Forelimb muscle (tissue), 1 donor: ENCODE data around the gene TBL1X. TPM values are rescaled to one million over a fixed set of nuclear protein-coding genes. Genes with fewer than 3 reads are reported as not detected.

Experiments
- DNase-seq: peaks from one replicate; pipeline ENCODE4 v3.0.0-alpha.2; 2013; ENCODE audit warnings: low read depth
- polyA plus RNA-seq: library from polyadenylated mRNA; unstranded; fragments of 120-200 nt; gene quantifications from one replicate; pipeline ENCODE4 v1.2.1, GENCODE V29; 2013; ENCODE audit not compliant: insufficient read length

TBL1X gene
- polyA plus RNA-seq, 1 donor: 8.8 TPM

DNA sequence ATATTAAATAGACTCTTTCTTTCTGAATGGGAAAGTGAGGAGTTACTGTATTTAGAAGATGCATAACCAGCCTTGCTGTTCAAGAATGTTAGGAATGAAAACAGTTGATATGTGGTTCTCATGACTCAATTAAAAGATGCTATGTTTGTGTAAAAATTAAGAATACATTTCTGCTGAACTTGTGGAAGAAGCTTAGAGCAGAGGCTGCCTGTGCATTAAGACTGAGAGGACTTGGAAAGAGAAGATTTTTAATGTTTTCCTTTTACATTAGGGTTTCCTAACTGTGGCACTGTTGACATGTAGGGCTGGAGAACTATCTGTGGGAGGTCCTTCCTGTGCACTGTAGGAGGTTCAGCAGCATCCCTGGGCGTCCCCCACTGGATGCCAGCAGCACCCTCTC lies 163.1 kb downstream of the TBL1X start:
- DNase-seq: no peak

DNA sequence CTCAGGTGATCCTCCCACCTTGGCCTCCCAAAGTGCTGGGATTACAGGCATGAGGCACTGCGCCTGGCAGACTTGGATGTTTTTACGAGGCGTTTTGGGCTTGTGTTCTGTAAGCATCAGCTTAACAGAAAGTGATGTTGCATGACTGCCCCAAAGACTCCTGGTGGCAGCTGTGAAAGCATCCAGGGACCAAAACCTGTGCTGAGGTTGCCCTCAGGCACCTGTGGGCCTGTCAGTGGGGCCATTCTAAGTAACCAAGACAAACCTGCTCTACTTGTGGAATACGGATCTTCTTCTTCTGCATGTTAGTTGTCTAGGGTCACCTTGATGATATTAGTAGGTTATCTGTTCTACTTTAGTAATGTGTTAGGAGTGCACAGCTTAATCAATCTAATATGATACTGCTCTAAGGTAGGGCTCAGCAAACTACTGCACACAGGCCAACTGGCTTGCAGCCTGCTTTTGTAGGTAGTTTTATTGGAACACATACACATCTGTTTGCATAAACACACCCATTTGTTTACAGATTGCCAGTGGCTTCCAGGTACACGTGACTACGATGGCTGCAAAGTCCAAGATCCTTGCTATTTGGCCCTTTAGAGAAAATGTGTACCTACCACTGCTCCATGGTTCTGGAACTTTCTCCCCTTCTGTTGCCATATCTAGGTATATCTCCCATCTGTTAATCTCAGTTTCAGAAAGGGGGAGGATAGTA lies 164.1 kb downstream of the TBL1X start:
- no peak for DNase-seq

- no peak for DNase-seq
Observed at GRCh38 chrX:9634551-9634950, 169.7 kb downstream of the TBL1X start.

DNA sequence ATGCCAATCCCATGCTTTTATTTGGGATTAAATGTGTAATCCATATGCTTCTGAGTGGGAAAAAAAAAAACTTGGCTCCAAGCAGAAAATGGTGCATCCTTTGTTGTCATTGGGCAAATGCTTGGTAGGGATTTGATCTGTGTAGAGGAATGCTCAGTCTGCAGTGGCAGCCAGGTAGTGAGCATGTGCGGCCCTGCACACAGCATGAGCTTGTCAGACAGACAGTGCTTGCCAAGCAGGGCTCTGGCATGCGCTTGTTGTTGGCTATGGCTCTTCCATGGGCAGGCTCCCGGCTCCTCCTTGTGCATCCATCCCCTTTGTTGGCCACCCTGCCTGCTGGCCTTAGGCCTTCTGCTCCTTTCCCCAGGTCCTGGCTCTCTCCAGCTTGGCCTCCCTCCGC lies 170.5 kb downstream of the TBL1X start:
- DNase-seq: no peak

DNA sequence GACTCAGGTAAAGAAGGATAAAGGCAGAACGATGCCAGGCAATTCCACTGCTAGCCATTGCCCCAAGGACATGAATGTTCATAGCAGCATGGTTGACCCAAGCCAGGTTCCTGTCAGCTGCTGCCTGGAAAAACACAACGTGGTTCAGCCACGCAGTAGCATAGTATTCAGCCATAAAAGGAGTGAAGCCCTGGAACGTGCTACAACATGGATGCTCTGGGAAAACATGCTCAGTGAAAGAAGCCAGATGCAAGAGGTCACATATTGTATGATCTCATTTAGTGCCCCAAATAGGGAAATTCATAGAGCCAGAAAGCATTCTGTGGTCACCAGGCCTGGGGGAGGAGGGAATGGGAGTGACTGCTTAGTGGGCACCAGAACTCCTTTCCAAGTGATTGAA lies 170.9 kb downstream of the TBL1X start:
- DNase-seq: no peak

DNA sequence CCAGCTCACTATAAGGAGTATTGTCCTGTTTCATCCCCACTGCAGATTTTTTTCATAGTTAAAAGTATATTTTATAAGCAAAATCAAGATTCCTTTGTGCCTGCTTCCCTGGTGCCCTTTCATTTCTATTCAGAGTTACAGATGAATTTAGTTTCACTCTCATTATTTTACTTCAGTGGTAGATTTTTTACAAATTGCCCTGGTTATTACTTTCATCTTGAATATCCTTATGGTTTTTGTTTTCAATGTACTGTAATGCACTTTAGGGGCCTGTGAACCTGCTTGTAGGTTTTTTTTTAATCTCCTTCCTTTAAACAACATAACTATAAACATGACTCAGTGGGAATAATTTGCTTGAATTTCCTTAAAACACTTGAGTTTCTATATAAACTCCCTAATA lies 174.0 kb downstream of the TBL1X start:
- no peak for DNase-seq

DNA sequence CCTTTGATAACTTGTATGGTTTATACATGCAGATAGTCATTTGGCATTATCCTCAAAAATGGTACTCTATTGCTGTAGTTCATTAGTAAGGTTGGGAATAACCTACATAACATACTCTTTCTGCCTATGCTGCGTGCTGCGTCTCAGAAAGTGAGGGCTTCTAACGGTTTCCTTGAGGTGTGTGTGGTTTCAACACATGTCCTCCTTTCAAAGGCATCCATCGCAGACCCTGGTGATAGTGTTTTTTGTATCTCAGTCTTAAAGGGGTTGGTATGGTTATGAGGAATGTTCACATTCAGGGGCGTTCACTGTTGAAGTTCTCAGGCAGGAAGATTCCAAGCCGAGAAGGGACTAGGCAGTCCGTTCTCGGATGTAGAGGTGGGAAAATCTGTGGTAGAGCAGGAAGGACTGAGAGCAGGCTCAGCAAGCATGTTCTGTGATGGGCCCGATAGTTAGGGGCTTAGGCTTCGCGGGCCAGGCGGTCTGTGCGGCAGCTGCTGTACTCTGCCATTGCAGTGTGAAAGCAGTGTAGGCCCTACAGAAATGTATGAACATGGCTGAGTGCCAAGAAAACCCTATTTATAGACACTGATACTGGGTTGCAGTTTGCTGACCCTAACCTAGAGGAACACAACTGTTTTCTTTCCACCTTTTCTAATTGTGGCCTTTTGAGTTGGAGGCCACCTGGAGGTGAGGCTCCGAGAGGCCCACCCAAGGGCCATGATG lies 177.6 kb downstream of the TBL1X start:
- DNase-seq: no peak

GRCh38 chrX:9643807-9644206 lies 178.9 kb downstream of the TBL1X start:
- DNase-seq: no peak

- DNase-seq: no peak
Observed at GRCh38 chrX:9644335-9644734, 179.5 kb downstream of the TBL1X start.

GRCh38 chrX:9646471-9647224 lies 181.8 kb downstream of the TBL1X start:
- DNase-seq: no peak

DNA sequence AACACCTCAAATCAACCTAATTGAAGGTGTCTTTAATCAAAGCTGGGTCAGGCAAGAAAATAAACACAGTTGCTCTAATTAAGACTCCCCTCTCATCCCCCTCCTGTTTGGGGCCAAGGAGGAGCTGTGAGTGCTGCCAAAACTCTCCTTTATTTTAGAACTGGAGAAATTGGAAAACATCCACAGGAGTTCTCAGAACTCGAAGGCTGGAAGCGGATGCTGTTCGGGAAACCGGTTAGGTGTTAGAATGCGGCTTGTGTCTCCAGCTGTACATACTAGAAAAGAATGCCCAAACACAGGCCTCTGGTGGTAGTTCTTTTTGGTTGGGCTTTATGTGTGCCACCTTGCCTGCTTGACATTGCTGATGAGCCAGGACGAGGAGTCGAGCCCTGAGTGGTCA lies 182.6 kb downstream of the TBL1X start:
- no peak for DNase-seq

DNA sequence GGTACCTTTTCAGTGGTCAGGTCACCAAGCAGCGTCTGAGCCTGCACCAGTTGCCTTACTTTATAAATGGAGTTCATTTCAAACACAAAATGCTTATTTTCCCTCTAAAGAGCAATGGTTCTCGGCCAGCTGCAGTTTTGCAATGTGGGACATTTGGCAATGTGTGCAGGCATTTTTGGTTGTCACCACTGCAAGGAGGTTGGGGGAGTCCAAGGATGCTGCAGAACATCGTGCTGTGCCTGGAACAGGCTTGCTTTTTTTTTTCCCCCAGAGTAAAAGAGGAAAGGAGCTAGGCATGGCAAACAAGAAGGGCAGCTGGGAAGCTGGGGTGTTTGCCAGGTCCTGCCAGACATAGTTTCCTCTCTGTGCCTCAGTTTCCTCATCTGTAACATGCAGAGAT lies 185.2 kb downstream of the TBL1X start:
- DNase-seq: no peak

DNA sequence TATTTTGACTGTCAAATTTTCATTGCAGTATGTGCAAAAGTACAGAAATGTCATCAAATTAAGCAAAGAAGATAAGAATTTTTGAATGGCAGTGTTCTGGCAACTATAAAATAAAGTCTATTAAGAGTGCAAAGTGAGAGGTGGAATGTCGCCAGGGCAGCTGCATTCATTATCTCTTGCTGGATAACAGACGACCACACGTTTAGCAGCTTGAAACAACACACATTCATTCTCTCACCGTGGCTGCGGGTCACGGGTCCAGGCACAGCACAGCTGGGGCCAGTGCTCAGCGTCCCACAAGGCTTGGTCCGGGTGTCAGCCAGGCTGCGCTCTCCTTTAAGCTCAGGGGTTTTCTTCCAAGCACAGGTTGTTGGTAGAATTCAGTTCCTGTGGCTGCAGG lies 186.9 kb downstream of the TBL1X start:
- no peak for DNase-seq

- DNase-seq: no peak
Observed at GRCh38 chrX:9654929-9655328, 190.1 kb downstream of the TBL1X start.

DNA sequence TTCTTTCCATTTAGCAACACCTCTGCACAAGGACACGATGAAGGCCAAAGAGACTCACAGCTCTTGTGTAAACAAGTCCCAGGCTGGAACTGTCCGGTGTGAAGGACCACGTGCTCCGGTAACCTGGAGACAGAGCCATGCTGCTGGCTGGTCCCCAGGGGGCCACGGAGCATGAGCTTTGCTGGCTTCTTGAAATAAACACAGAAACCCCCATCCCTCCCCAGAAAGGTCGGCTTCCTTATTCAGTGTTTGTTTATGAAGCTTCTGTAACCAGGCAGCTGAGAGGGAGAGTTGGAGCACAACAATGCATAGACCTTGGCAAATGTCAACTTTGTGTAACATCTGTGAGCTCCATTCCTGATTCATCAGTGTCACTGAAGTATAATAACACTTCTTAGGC lies 191.4 kb downstream of the TBL1X start:
- DNase-seq: no peak

- no peak for DNase-seq
Observed at GRCh38 chrX:9656871-9657270, 192.0 kb downstream of the TBL1X start.

DNA sequence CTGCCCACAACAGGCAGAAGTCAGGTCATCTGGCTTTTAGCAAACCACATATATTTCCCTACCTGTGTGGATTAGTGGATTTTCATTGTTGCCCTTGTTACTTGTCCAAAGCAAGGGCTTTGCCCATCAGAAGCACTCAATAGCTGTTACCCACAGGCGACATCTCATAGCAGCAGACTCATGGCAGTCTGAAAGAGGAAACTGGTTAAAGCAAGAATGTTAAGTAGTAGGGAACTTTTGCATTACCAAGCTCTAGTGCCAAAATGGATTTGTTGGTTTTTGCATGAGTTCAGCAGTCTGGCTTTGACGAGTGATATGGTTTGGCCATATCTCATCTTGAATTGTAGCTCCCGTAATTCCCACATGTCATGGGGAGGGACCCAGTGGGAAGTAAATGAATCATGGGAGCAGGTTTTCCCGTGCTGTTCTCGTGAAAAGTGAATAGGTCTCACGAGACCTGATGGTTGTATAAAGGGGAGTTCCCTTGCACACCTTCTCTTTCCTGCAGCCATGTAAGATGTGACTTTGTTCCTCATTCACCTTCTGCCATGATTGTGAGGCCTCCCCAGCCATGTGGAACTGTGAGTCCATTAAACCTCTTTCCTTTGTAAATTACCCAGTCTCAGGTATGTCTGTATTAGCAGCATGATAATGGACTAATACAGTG lies 192.9 kb downstream of the TBL1X start:
- no peak for DNase-seq

DNA sequence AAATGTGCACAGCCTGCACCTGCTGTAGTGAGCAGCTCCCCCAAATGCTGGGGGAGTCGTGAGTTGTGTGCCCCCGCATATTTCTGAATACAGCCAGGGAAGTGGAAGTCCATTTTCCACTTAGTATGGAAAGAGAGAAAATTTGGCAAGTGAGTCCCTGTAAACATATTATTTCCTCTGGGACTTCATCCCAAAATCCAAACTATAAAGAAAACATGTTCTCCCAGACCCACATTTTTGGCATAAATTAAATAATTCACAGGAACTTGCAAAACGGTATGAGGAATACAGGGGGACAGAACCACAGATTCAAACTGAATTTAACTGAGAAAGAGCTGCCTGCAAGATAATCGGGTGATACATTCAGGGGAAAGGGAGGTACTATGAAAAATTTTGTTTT lies 193.6 kb downstream of the TBL1X start:
- no peak for DNase-seq

DNA sequence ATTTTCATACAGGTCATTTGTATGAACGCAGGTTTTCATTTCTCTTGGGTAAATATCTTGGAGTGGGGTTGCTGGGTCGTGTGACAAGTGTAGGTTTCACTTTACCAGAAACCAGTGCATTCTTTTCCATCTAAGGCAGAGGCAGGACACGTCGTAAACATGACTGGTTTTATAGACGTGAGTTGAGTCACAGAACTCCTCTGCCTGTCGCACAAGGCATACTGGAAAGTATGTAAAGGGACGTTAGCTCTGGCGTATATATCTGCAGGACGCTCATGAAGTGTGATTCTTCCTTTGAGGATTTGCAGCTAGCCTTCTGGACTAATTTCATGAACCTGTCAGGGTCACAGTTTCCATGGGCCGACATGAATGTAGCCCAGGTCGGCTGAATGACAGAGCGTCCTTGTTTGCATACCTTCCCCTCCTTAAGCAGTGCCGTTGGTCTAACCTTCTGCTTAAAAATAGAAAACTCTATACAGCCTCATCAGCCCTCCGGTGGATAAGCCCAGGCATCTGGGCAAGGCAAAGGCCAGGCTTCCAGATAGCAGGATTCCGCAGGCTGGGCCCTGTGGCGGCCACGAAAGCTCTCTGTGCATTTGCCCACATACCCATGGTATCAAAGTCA lies 194.8 kb downstream of the TBL1X start:
- no peak for DNase-seq

DNA sequence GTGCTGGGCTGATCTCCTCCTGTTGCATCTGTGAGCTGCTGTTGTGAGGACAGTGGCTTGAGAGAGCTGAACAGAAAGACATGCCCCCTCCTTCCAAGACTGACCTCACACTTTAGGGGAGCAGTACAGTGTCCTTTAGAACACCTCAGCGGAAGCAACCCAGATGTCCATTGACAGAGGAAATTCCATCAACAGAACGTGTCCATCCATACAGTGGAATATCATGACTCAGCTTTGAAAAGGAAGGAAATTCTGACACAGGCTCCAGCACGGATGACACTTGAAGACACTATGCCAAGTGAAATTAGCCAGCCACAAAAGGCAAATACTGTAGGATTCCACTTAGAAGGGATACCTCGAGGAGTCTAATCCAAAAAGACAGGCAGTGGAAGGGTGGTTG lies 197.3 kb downstream of the TBL1X start:
- no peak for DNase-seq

GRCh38 chrX:9663216-9663615 lies 198.4 kb downstream of the TBL1X start:
- DNase-seq: no peak

GRCh38 chrX:9664224-9664623 lies 199.4 kb downstream of the TBL1X start:
- no peak for DNase-seq
